ENCODE results near the gene RAG1. TPM values are rescaled to one million over a fixed set of nuclear protein-coding genes. Genes with fewer than 3 reads are reported as not detected.

RAG1 gene
- polyA plus RNA-seq, 1 donor (not counting 4 experiments of a cell fraction or from before 2014, with no cell fraction given) = 1.3 TPM

GRCh38 chr11:36532941-36533601, 34.7 kb upstream of the RAG1 start:
- no peaks in the 10 kb centered on the region for H3K9me3 ChIP-seq (ENCODE audit: control insufficient read depth, low read depth, low read length)
- no peak for FAIRE-seq
- H2AFZ ChIP-seq (ENCODE audit: control insufficient read depth, low read length) = no peak overlapping the region
- H3K27ac ChIP-seq (ENCODE audit: control insufficient read depth, insufficient read depth, low read length) = no peak overlapping the region
- dilution Hi-C loops (cut with MboI; ENCODE audit: extremely low pct_ligation_motif_present, low sequenced_read_pairs) = no loop called here
- H3K4me3 ChIP-seq (ENCODE audit: control insufficient read depth in 2 of 3, extremely low read depth in 1 of 3, insufficient read depth in 2 of 3, low read depth in 1 of 3, low read length in 3 of 3) = no peak overlapping the region
- no peaks in the 10 kb centered on the region for H3K9me1 ChIP-seq (ENCODE audit: control insufficient read depth, extremely low read depth, insufficient read depth, low read length)
- no peaks in the 10 kb centered on the region for H3K4me1 ChIP-seq (ENCODE audit: control insufficient read depth, extremely low read depth, insufficient read depth, low read length)
- no peaks in the 10 kb centered on the region for H3K79me2 ChIP-seq (ENCODE audit: control insufficient read depth, insufficient read depth, low read length)
- no peak overlapping the region for H3K4me2 ChIP-seq (ENCODE audit: control insufficient read depth, extremely low read depth, insufficient read depth, low read depth, low read length)
- H3K36me3 ChIP-seq (ENCODE audit: control insufficient read depth in 2 of 2, extremely low read depth in 1 of 2, insufficient read depth in 2 of 2, low read length in 2 of 2) = no peaks in the 10 kb centered on the region
- no peaks in the 10 kb centered on the region for H4K20me1 ChIP-seq (ENCODE audit: control insufficient read depth, extremely low read depth, insufficient read depth, low read length)
- no peak for DNase-seq (ENCODE audit: low read depth, low spot score)
- no peak for TF ChIP-seq EZH2 (IDR thresholded peaks at IDR 0.05; ENCODE audit: low read length)
- no peak for TF ChIP-seq CTCF (optimal IDR thresholded peaks at IDR 0.05 in 1 of 3, IDR thresholded peaks at IDR 0.05 in 1 of 3, conservative IDR thresholded peaks at IDR 0.05 in 1 of 3; ENCODE audit: extremely low read depth in 1 of 3, insufficient read depth in 2 of 3, low read length in 3 of 3)
- no peak overlapping the region for H3K9ac ChIP-seq (ENCODE audit: control insufficient read depth, extremely low read depth, insufficient read depth, low read length)
- H3K27me3 ChIP-seq (ENCODE audit: control insufficient read depth, extremely low read depth, insufficient read depth, low read length) = no peaks in the 10 kb centered on the region

- no peak for FAIRE-seq
These were observed 33.4 kb upstream of the RAG1 start for GRCh38 chr11:36534276-36534840.

More at GRCh38 chr11:36534276-36534840, 33.4 kb upstream of the RAG1 start:
- no peak for DNase-seq (ENCODE audit: low read depth, low spot score)
- Histone ChIP-seq H3K27me3 (ENCODE audit: control insufficient read depth, extremely low read depth, insufficient read depth, low read length) (no peaks in the 10 kb centered on the region), H3K4me3 (ENCODE audit: control insufficient read depth in 2 of 3, extremely low read depth in 1 of 3, insufficient read depth in 2 of 3, low read depth in 1 of 3, low read length in 3 of 3) (no peak overlapping the region), H3K4me1 (ENCODE audit: control insufficient read depth, extremely low read depth, insufficient read depth, low read length) (no peaks in the 10 kb centered on the region), H3K4me2 (ENCODE audit: control insufficient read depth, extremely low read depth, insufficient read depth, low read depth, low read length) (no peak overlapping the region), H3K27ac (ENCODE audit: control insufficient read depth, insufficient read depth, low read length) (no peak overlapping the region), H3K9me3 (ENCODE audit: control insufficient read depth, low read depth, low read length) (no peaks in the 10 kb centered on the region), H3K9ac (ENCODE audit: control insufficient read depth, extremely low read depth, insufficient read depth, low read length) (no peak overlapping the region), H4K20me1 (ENCODE audit: control insufficient read depth, extremely low read depth, insufficient read depth, low read length) (no peaks in the 10 kb centered on the region), H3K36me3 (ENCODE audit: control insufficient read depth in 2 of 2, extremely low read depth in 1 of 2, insufficient read depth in 2 of 2, low read length in 2 of 2) (no peaks in the 10 kb centered on the region), H3K79me2 (ENCODE audit: control insufficient read depth, insufficient read depth, low read length) (no peaks in the 10 kb centered on the region), H3K9me1 (ENCODE audit: control insufficient read depth, extremely low read depth, insufficient read depth, low read length) (no peaks in the 10 kb centered on the region), H2AFZ (ENCODE audit: control insufficient read depth, low read length) (no peak overlapping the region)
- dilution Hi-C loops (cut with MboI; ENCODE audit: extremely low pct_ligation_motif_present, low sequenced_read_pairs) = no loop called here
- TF ChIP-seq CTCF (optimal IDR thresholded peaks at IDR 0.05 in 1 of 3, IDR thresholded peaks at IDR 0.05 in 1 of 3, conservative IDR thresholded peaks at IDR 0.05 in 1 of 3; ENCODE audit: extremely low read depth in 1 of 3, insufficient read depth in 2 of 3, low read length in 3 of 3) = no peak
- no peak for TF ChIP-seq EZH2 (IDR thresholded peaks at IDR 0.05; ENCODE audit: low read length)
